ENCODE results near the gene THRB.

Gene THRB

DNA sequence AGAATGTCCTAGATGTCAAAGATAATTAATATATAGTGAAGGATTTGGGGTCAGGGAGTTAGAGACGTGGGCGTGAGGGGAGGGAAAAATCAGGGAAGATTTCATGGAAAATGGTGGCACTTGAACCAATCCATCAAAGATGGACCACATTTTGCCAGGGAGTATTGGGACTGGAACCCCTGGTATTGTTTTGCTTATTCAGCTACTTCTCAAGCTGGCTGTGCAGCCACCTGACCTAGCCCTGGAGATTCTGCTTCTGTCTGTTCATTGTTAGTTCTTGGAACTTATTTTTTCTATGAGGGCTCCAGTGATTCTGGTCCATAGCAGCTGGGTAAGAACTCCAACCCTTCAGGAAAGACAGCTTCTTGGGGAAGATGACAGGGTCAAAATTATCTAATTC, 3.3 kb upstream of the THRB start:
- no peak for TF ChIP-seq CTCF (IDR thresholded peaks at IDR 0.05; ENCODE audit: extremely low read depth, missing control alignments)
- DNase-seq (ENCODE audit: low spot score) = no peak

DNA sequence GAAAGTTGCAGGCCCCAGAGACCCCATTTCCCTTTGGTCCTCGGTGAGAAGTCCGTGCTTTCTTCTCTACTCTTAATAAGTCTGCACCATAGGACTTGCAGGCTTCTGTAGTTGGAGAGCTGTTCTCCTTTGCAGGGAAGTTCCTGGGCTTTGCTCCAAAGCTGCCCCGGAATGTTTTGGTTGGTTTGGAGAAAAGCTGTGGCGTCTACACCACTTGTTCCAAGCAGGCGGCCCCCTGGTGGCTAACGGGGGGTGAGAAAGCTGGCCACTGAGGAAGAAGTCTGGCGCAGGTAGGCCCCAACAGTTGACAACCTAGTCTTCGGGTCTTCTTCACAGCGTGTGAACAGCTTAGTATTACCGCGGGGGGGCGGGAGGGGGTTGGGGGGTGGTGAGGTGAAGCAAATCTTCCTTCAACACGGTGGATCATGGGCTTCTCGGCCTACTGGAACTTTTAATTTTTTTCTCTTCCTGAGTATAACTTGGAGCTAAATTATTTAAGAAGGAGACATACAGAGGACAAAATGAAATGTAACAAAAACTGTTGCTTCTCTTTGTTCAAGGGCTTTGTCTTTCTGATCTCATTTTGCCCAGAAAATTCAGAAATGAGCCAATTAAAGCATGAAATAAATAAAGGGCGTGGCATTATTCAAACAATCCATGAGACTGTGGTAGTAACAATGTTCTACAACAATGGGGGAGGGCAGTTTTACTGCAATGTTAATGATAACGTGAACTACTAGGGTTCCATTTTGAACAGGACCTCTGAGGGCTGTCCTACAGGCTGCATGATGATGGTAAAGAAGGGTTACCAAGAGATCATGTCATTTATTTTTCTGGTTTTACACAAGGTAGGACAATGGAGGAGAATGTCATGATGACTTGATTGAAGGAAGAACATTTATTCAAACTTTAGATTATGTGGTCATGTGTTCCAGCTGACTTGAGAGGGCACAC, 2.2 kb upstream of the THRB start:
- no peak for TF ChIP-seq CTCF (IDR thresholded peaks at IDR 0.05; ENCODE audit: extremely low read depth, missing control alignments)
- peak; percentile 28 for DNase-seq (ENCODE audit: low spot score)

- no peak for TF ChIP-seq CTCF (IDR thresholded peaks at IDR 0.05; ENCODE audit: extremely low read depth, missing control alignments)
- peak; percentile 21 for DNase-seq (ENCODE audit: low spot score)
Observed at GRCh38 chr3:24495326-24495994, 810 bp upstream of the THRB start.

- no peak for DNase-seq (ENCODE audit: low spot score)
- TF ChIP-seq CTCF (IDR thresholded peaks at IDR 0.05; ENCODE audit: extremely low read depth, missing control alignments) = no peak
Observed at GRCh38 chr3:24493746-24494617, 668 bp downstream of the THRB start.

DNA sequence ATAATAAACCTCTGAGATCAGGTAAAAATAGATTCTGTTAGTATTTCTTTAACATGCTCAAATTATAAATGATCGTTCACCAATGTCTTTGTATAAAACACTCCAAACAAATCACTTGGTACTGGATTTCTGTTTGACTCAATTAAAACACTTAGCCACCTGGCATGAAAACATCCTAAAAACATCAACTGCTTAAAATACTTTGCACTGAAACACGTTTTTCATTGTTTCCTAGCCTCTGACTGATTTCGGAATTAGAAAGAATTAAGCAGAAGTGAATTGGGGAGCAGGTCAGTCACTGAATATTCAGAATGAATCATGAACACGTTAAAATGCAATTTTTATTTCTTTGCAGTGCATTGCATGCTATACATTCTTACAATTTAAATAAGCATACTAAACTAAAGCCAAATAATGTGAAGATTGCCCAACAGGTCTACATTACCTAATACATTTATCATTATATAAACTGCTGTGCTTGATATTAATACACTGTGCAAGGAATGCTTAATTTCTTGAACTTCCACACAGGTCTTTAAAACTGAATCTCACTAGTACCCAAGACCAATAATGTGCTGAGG, 1.6 kb downstream of the THRB start:
- DNase-seq (ENCODE audit: low spot score) = no peak
- TF ChIP-seq CTCF (IDR thresholded peaks at IDR 0.05; ENCODE audit: extremely low read depth, missing control alignments) = no peak

DNA sequence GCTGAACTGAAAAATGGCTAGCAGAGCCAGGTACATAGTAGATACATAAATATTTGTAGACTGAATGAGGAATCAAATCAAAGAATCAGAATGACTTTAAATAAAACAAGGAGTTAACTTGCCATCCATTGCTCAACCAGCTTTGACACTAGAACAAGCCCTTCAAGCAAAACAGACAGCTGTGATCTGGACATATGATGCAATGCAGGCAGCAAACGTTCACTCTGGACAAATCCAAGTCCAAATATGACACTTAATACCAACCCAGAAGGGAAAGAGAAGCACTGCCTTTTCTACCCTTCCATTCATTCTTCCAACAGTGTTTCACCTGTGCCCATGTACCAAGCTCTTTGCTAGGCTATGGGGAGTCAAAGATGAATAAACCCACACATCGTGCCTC, 4.5 kb downstream of the THRB start:
- no peak for TF ChIP-seq CTCF (IDR thresholded peaks at IDR 0.05; ENCODE audit: extremely low read depth, missing control alignments)
- DNase-seq (ENCODE audit: low spot score) = no peak

Data from GM20000 (cell line).